Thyroid gland (tissue), 4 donors: ENCODE results near the gene TUBGCP2. TPM values are rescaled to one million over a fixed set of nuclear protein-coding genes. Genes with fewer than 3 reads are reported as not detected.
"Not testable (repeated sequence)": the region's sequence is repeated elsewhere in the genome, so short reads cannot be mapped to it uniquely, and the experiment has no call there.

ENCODE experiments used
- DNase-seq, 2 donors: peaks; one replicate each; pipeline ENCODE4 v3.0.0-alpha.2; 2019
- H3K27ac ChIP-seq, 3 donors: fragments of 200-600 bp; sonication (generic); 1 replicate in 2 of 3; 2 replicates in 1 of 3; pipeline ENCODE4 v1.5.1; 2016 to 2019; ENCODE audit warnings: mild to moderate bottlenecking in 1 of 3, moderate library complexity in 1 of 3
- H3K27me3 ChIP-seq: fragments of 200-600 bp; sonication (generic); one replicate; pipeline ENCODE4 v1.5.1; 2019
- H3K36me3 ChIP-seq, 2 donors: fragments of 200-600 bp; sonication (generic); one replicate each; pipeline ENCODE4 v1.5.1; 2016 to 2019
- H3K4me1 ChIP-seq, 2 donors: fragments of 200-600 bp; sonication (generic); one replicate each; pipeline ENCODE4 v1.5.1; 2017 to 2019
- H3K4me3 ChIP-seq, 3 donors: fragments of 200-600 bp; sonication (generic); replicated peaks in 1 of 3; 1 replicate in 2 of 3; 2 replicates in 1 of 3; pipeline ENCODE4 v1.5.1; 2016; ENCODE audit warnings: mild to moderate bottlenecking in 1 of 3
- H3K9me3 ChIP-seq: fragments of 200-600 bp; sonication (generic); one replicate; pipeline ENCODE4 v1.5.1; 2017
- CTCF ChIP-seq, 6 experiments: fragments of 200-600 bp in 3 of 6; fragments of 450-650 bp in 3 of 6; sonication (generic) in 3 of 6; IDR thresholded peaks; one replicate each; pipeline ENCODE4 v1.5.1; 2016 to 2019; ENCODE audit warnings: antibody characterized with exemption in 6 of 6, mild to moderate bottlenecking in 2 of 6, inconsistent platforms in 1 of 6, moderate library complexity in 1 of 6
- POLR2A ChIP-seq, 2 donors: fragments of 450-650 bp; IDR thresholded peaks; one replicate each; pipeline ENCODE4 v1.6.1; 2017; ENCODE audit warnings: antibody characterized with exemption in 2 of 2, mild to moderate bottlenecking in 2 of 2, moderate library complexity in 1 of 2
- WGBS, 2 donors: methylation state at CpG; one replicate each; pipeline ENCODE4 v1.1.5; 2017; 5-methylcytosine and 5-hydroxymethylcytosine counted together
- intact Hi-C: fragments of 100-400 bp; cut with DNase I; formaldehyde crosslinking; loops from one replicate; pipeline ENCODE4 v1.15.1; 2023
- total RNA-seq, 4 donors: library from RNA; depleted of rRNA; stranded (reverse); fragments of >200 nt; gene quantifications; one replicate each; pipeline ENCODE4 v1.2.3, GENCODE V29; 2016

The TUBGCP2 gene
- total RNA-seq, 4 donors from 2014 or later, result 56.5 to 73.3 (median 62.9) TPM

GRCh38 chr10:133326223-133326551 is 17.5 kb upstream of the TUBGCP2 start:
- TF ChIP-seq POLR2A (IDR thresholded peaks at IDR 0.05), result no peak
- no peak for TF ChIP-seq CTCF (IDR thresholded peaks at IDR 0.05)
- Histone ChIP-seq H3K4me1 (peaks cover 6 to 18% of the 10 kb centered on the region in 2 donors), H3K27me3 (peaks cover 14% of the 10 kb centered on the region), H3K36me3 (no peaks in the 10 kb centered on the region), H3K27ac (no peak overlapping the region), H3K9me3 (no peaks in the 10 kb centered on the region), H3K4me3 (peak overlapping the region in 1 of 3 donors; percentile 24)
- intact Hi-C loops, result loop anchor here (5.0 kb wide), 1 partner anchor 171 kb away; no protein-coding TSS in a partner anchor
- no peak for DNase-seq
- WGBS, 2 donors, result 25 to 38% methylated on average over 9 of the region's 9 CpGs

- peaks cover 14% of the 10 kb centered on the region for H3K27me3 ChIP-seq
- no peaks in the 10 kb centered on the region for H3K9me3 ChIP-seq
- no peaks in the 10 kb centered on the region for H3K36me3 ChIP-seq
- intact Hi-C loops, result loop anchor here (5.0 kb wide), 1 partner anchor 172 kb away; no protein-coding TSS in a partner anchor
- 2% methylated on average over 11 to 35 of the region's 91 CpGs for WGBS, 2 donors
- DNase-seq, result peak in 1 of 2 donors; percentile 12
- TF ChIP-seq CTCF (IDR thresholded peaks at IDR 0.05), result no peak
- no peak for TF ChIP-seq POLR2A (IDR thresholded peaks at IDR 0.05)
- peaks cover 6 to 18% of the 10 kb centered on the region in 2 donors for H3K4me1 ChIP-seq
- no peak overlapping the region for H3K27ac ChIP-seq
- H3K4me3 ChIP-seq, result peak overlapping the region in 2 of 3 donors; percentile 5 to 24
These were observed 17.0 kb upstream of the TUBGCP2 start for GRCh38 chr10:133325440-133326222.

GRCh38 chr10:133324857-133325260 is 16.2 kb upstream of the TUBGCP2 start:
- no peak overlapping the region for H3K27ac ChIP-seq
- H3K9me3 ChIP-seq, result no peaks in the 10 kb centered on the region
- H3K27me3 ChIP-seq, result peaks cover 14% of the 10 kb centered on the region
- H3K4me1 ChIP-seq, result peaks cover 6 to 18% of the 10 kb centered on the region in 2 donors
- no peaks in the 10 kb centered on the region for H3K36me3 ChIP-seq
- 17 to 35% methylated on average over 4 of the region's 20 CpGs for WGBS, 2 donors
- peak overlapping the region in 1 of 3 donors; percentile 24 for H3K4me3 ChIP-seq
- TF ChIP-seq CTCF (IDR thresholded peaks at IDR 0.05) (no peak), POLR2A (IDR thresholded peaks at IDR 0.05) (no peak)
- intact Hi-C loops, result loop anchor here (5.0 kb wide), 1 partner anchor 172 kb away; no protein-coding TSS in a partner anchor
- no peak for DNase-seq

GRCh38 chr10:133324198-133324792 is 15.6 kb upstream of the TUBGCP2 start:
- WGBS, 2 donors, result 14 to 18% methylated on average over 2 to 3 of the region's 13 CpGs
- DNase-seq, result peak; percentile 60 to 71
- peaks cover 14% of the 10 kb centered on the region for H3K27me3 ChIP-seq
- intact Hi-C loops, result no loop called here
- no peak overlapping the region for H3K27ac ChIP-seq
- H3K9me3 ChIP-seq, result no peaks in the 10 kb centered on the region
- no peak for TF ChIP-seq CTCF (IDR thresholded peaks at IDR 0.05)
- no peak for TF ChIP-seq POLR2A (IDR thresholded peaks at IDR 0.05)
- no peak overlapping the region for H3K4me3 ChIP-seq
- peaks cover 6 to 18% of the 10 kb centered on the region in 2 donors for H3K4me1 ChIP-seq
- H3K36me3 ChIP-seq, result no peaks in the 10 kb centered on the region

- H3K4me1 ChIP-seq, result peaks cover 6 to 23% of the 10 kb centered on the region in 2 donors
- H3K36me3 ChIP-seq, H3K4me3 ChIP-seq, H3K27ac ChIP-seq, intact Hi-C loops, H3K9me3 ChIP-seq, H3K27me3 ChIP-seq: not testable (repeated sequence)
- peak; percentile 71 to 78 for DNase-seq
- 43 to 48% methylated on average over 12 of the region's 14 CpGs for WGBS, 2 donors
These were observed 13.5 kb upstream of the TUBGCP2 start for GRCh38 chr10:133322064-133322709.

- WGBS, 2 donors, result 96 to 100% methylated on average over 6 of the region's 6 CpGs
- H3K27me3 ChIP-seq, intact Hi-C loops: not testable (repeated sequence)
These were observed 12.3 kb upstream of the TUBGCP2 start for GRCh38 chr10:133320852-133321422.

More at GRCh38 chr10:133320852-133321422, 12.3 kb upstream of the TUBGCP2 start:
- not testable (repeated sequence) for H3K9me3 ChIP-seq, H3K36me3 ChIP-seq, DNase-seq, H3K27ac ChIP-seq, H3K4me3 ChIP-seq
- peaks cover 4 to 19% of the 10 kb centered on the region in 2 donors for H3K4me1 ChIP-seq
